H1 (cell line): ENCODE measurements around the gene DPH5. TPM values are rescaled to one million over a fixed set of nuclear protein-coding genes. Genes with fewer than 3 reads are reported as not detected.

Experiments used
- CTCF ChIA-PET: fragments of 300-600 bp; sonication (Branson Sonifier 250); formaldehyde crosslinking; loops from one replicate; lab custom pipeline; 2021; ENCODE audit not compliant: partially characterized antibody; lab: Charles Lee
- POLR2A ChIA-PET: fragments of 300-600 bp; sonication (Branson Sonifier 250); formaldehyde crosslinking; loops from one replicate; lab custom pipeline; 2021; ENCODE audit warnings: inconsistent platforms; ENCODE audit not compliant: partially characterized antibody; lab: Charles Lee
- DNase-seq, 2 experiments: peaks; one replicate each; pipeline versions ENCODE4 v3.0.0 to v3.0.0-alpha.2; 2010 to 2022; ENCODE audit warnings: low spot score in 2 of 2, low read depth in 1 of 2, mixed read lengths in 1 of 2
- FAIRE-seq: peaks from 2 replicates; lab custom pipeline; 2011; peaks lifted over from hg19 to GRCh38; lab: Jason Lieb, UNC
- H2AFZ ChIP-seq: 2 replicates; pipeline ENCODE4 v1.8.1; 2012; ENCODE audit warnings: low read length, inconsistent platforms
- H2AK5ac ChIP-seq: 2 replicates; pipeline ENCODE4 v1.6.1; 2013; ENCODE audit warnings: low read depth, low read length
- H2BK120ac ChIP-seq: replicated peaks from 2 replicates; pipeline ENCODE3; 2013; ENCODE audit warnings: low read depth, low read length, inconsistent platforms
- H2BK12ac ChIP-seq: 2 replicates; pipeline ENCODE4 v1.6.1; 2013; ENCODE audit warnings: low read depth, low read length
- H2BK15ac ChIP-seq: 2 replicates; pipeline ENCODE4 v1.6.1; 2013; ENCODE audit warnings: low read length
- H2BK20ac ChIP-seq: 2 replicates; pipeline ENCODE4 v1.6.1; 2013; ENCODE audit warnings: low read length
- H2BK5ac ChIP-seq: 2 replicates; pipeline ENCODE4 v1.6.1; 2013; ENCODE audit warnings: low read depth, low read length
- H3K14ac ChIP-seq: 2 replicates; pipeline ENCODE4 v1.6.1; 2013; ENCODE audit warnings: inconsistent platforms; ENCODE audit not compliant: insufficient read length
- H3K18ac ChIP-seq: 2 replicates; pipeline ENCODE4 v1.6.1; 2013; ENCODE audit warnings: low read length; ENCODE audit errors: extremely low read depth
- H3K23ac ChIP-seq: 2 replicates; pipeline ENCODE4 v1.6.1; 2013; ENCODE audit warnings: inconsistent platforms; ENCODE audit not compliant: insufficient read length
- H3K23me2 ChIP-seq: 2 replicates; pipeline ENCODE4 v1.6.1; 2013; ENCODE audit warnings: low read depth, low read length
- H3K27ac ChIP-seq: 2 replicates; pipeline ENCODE4 v1.6.1; 2011; ENCODE audit warnings: low read depth, low read length, inconsistent platforms
- H3K27me3 ChIP-seq, 4 experiments: replicated peaks in 1 of 4; 1 replicate in 1 of 4; 2 replicates in 3 of 4; pipeline versions ENCODE4 v1.6.1 to v1.8.1; 2011 to 2013; ENCODE audit warnings: low read length in 3 of 4, mild to moderate bottlenecking in 3 of 4, inconsistent platforms in 2 of 4, mixed read lengths in 2 of 4, moderate library complexity in 1 of 4; ENCODE audit not compliant: control insufficient read depth in 3 of 4, insufficient read depth in 3 of 4; ENCODE audit errors: extremely low read depth in 1 of 4
- H3K36me3 ChIP-seq, 4 experiments: 2 replicates each; pipeline versions ENCODE4 v1.6.1 to v1.8.1; 2011 to 2013; ENCODE audit warnings: mild to moderate bottlenecking in 4 of 4, low read length in 3 of 4, moderate library complexity in 2 of 4, control low read depth in 1 of 4, inconsistent platforms in 1 of 4; ENCODE audit not compliant: insufficient read depth in 4 of 4, control insufficient read depth in 2 of 4
- H3K4ac ChIP-seq: replicated peaks from 2 replicates; pipeline ENCODE3; 2013; ENCODE audit warnings: low read length, low read depth, mixed read lengths, inconsistent platforms; ENCODE audit not compliant: insufficient read length
- H3K4me1 ChIP-seq, 4 experiments: replicated peaks in 1 of 4; 1 replicate in 1 of 4; 2 replicates in 3 of 4; pipeline versions ENCODE4 v1.6.1 to v1.8.1; 2011 to 2013; ENCODE audit warnings: low read length in 3 of 4, inconsistent platforms in 2 of 4, mixed read lengths in 1 of 4; ENCODE audit not compliant: insufficient read depth in 4 of 4, control insufficient read depth in 3 of 4
- H3K4me2 ChIP-seq, 2 experiments: 2 replicates each; pipeline versions ENCODE4 v1.6.1 to v1.8.1; 2011 to 2013; ENCODE audit warnings: low read depth in 2 of 2, low read length in 2 of 2, control low read depth in 1 of 2, inconsistent platforms in 1 of 2, mild to moderate bottlenecking in 1 of 2; ENCODE audit not compliant: insufficient read depth in 1 of 2
- H3K4me3 ChIP-seq, 4 experiments: fragments of 200-600, 300-600 bp in 1 of 4; sonication (generic), shearing (Covaris generic), sonication (Bioruptor Twin) in 1 of 4; 2 replicates each; pipeline versions ENCODE4 v1.5.1 to v1.8.1; 2011 to 2016; ENCODE audit warnings: low read length in 4 of 4, low read depth in 3 of 4, control low read depth in 2 of 4, inconsistent platforms in 2 of 4, mild to moderate bottlenecking in 2 of 4, mixed read lengths in 1 of 4, moderate library complexity in 1 of 4; ENCODE audit not compliant: insufficient read depth in 2 of 4; ENCODE audit errors: extremely low read depth in 1 of 4
- H3K56ac ChIP-seq: replicated peaks from 2 replicates; pipeline ENCODE3; 2013; ENCODE audit warnings: low read depth, mild to moderate bottlenecking, mixed read lengths, low read length, inconsistent platforms; ENCODE audit not compliant: insufficient read length
- H3K79me1 ChIP-seq: 2 replicates; pipeline ENCODE4 v1.6.1; 2013; ENCODE audit warnings: low read depth, low read length, control low read depth
- H3K79me2 ChIP-seq, 2 experiments: 2 replicates each; pipeline versions ENCODE4 v1.6.1 to v1.8.1; 2012 to 2013; ENCODE audit warnings: low read length in 2 of 2, mild to moderate bottlenecking in 2 of 2, inconsistent platforms in 1 of 2; ENCODE audit not compliant: insufficient read depth in 2 of 2, control insufficient read depth in 1 of 2
- H3K9ac ChIP-seq, 4 experiments: replicated peaks in 1 of 4; 1 replicate in 1 of 4; 2 replicates in 3 of 4; pipeline versions ENCODE4 v1.6.1 to v1.8.1; 2011 to 2013; ENCODE audit warnings: low read depth in 3 of 4, low read length in 3 of 4, control low read depth in 2 of 4, mild to moderate bottlenecking in 2 of 4, moderate library complexity in 2 of 4, inconsistent platforms in 1 of 4; ENCODE audit errors: extremely low read depth in 1 of 4
- H3K9me3 ChIP-seq, 2 experiments: 2 replicates each; pipeline versions ENCODE4 v1.6.1 to v1.8.1; 2012 to 2013; ENCODE audit warnings: mild to moderate bottlenecking in 2 of 2, moderate library complexity in 2 of 2, control low read depth in 1 of 2, inconsistent platforms in 1 of 2, low read depth in 1 of 2, low read length in 1 of 2, mixed read lengths in 1 of 2; ENCODE audit not compliant: insufficient read depth in 2 of 2
- H4K20me1 ChIP-seq, 2 experiments: replicated peaks in 1 of 2; 2 replicates each; pipeline versions ENCODE3 to v1.8.1; 2011 to 2013; ENCODE audit warnings: inconsistent platforms in 2 of 2, low read length in 2 of 2, mild to moderate bottlenecking in 1 of 2; ENCODE audit not compliant: insufficient read depth in 2 of 2, control insufficient read depth in 1 of 2
- H4K5ac ChIP-seq: 2 replicates; pipeline ENCODE4 v1.6.1; 2013; ENCODE audit warnings: low read length, low read depth, mixed read lengths, inconsistent platforms; ENCODE audit not compliant: insufficient read length
- H4K8ac ChIP-seq: 2 replicates; pipeline ENCODE4 v1.8.0; 2013; ENCODE audit warnings: mild to moderate bottlenecking, moderate library complexity, low read length, inconsistent platforms; ENCODE audit not compliant: insufficient read depth; ENCODE audit errors: extremely low read depth
- H4K91ac ChIP-seq: replicated peaks from 2 replicates; pipeline ENCODE3; 2013; ENCODE audit warnings: low read length, mixed read lengths, inconsistent platforms; ENCODE audit not compliant: insufficient read length
- ATF3 ChIP-seq: IDR thresholded peaks from 2 replicates; pipeline ENCODE4 v1.6.1; 2011; ENCODE audit warnings: low read depth, mild to moderate bottlenecking, low read length; ENCODE audit not compliant: insufficient read depth
- CREB1 ChIP-seq: IDR thresholded peaks from 2 replicates; pipeline ENCODE4 v1.6.1; 2012; ENCODE audit warnings: inconsistent platforms
- CTBP2 ChIP-seq: IDR thresholded peaks from 2 replicates; pipeline ENCODE4 v1.7.0; 2011; ENCODE audit warnings: borderline replicate concordance, mild to moderate bottlenecking, moderate library complexity, mixed read lengths, low read length; ENCODE audit not compliant: insufficient read depth, insufficient read length
- E2F6 ChIP-seq: IDR thresholded peaks from 2 replicates; pipeline ENCODE4 v1.6.1; 2012; ENCODE audit warnings: inconsistent platforms
- EZH2 ChIP-seq: fragments of 200-600 bp; sonication (generic); IDR thresholded peaks from 2 replicates; pipeline ENCODE4 v1.7.1; 2012; ENCODE audit warnings: low read depth, mild to moderate bottlenecking, moderate library complexity, low read length, inconsistent platforms; ENCODE audit not compliant: severe bottlenecking
- HDAC6 ChIP-seq: IDR thresholded peaks from one replicate; pipeline ENCODE4 v1.7.1; 2012; ENCODE audit warnings: low read depth, mild to moderate bottlenecking, inconsistent platforms, low read length, moderate library complexity
- JUN ChIP-seq: IDR thresholded peaks from 2 replicates; pipeline ENCODE4 v1.6.1; 2011; ENCODE audit warnings: low read depth, mild to moderate bottlenecking, improper control_type of control experiment, low read length
- SIX5 ChIP-seq: IDR thresholded peaks from 2 replicates; pipeline ENCODE4 v1.6.1; 2011; ENCODE audit warnings: mild to moderate bottlenecking, low read depth, low read length
- SP4 ChIP-seq: IDR thresholded peaks from 2 replicates; pipeline ENCODE4 v1.6.1; 2012; ENCODE audit warnings: low read length, inconsistent platforms
- TAF7 ChIP-seq: optimal IDR thresholded peaks from 2 replicates; pipeline ENCODE3; 2011; ENCODE audit warnings: low read depth, mild to moderate bottlenecking, inconsistent platforms, low read length, moderate library complexity, borderline replicate concordance
- TCF12 ChIP-seq: IDR thresholded peaks from 2 replicates; pipeline ENCODE4 v1.6.1; 2011; ENCODE audit warnings: low read depth, mild to moderate bottlenecking, low read length
- WGBS, 2 experiments: shearing (Covaris generic) in 1 of 2; methylation state at CpG; one replicate each; pipeline versions ENCODE4 v1.1.6 to v1.1.7; 2013 to 2015; ENCODE audit warnings: low lambda C conversion rate in 2 of 2, mixed read lengths in 2 of 2, inconsistent platforms in 1 of 2, low coverage in 1 of 2, missing lambda C conversion rate in 1 of 2; ENCODE audit not compliant: insufficient replicate concordance in 2 of 2, insufficient coverage in 1 of 2, insufficient read length in 1 of 2; ENCODE audit errors: extremely low coverage in 1 of 2, missing lambda C conversion rate in 1 of 2; 5-methylcytosine and 5-hydroxymethylcytosine counted together
- polyA plus RNA-seq, 7 experiments: library from polyadenylated mRNA; depleted of rRNA in 3 of 7; stranded (reverse) in 5 of 7; unstranded in 2 of 7; fragments of >200 nt in 5 of 7; fragments of 200-250 nt in 2 of 7; gene quantifications; 1 replicate in 5 of 7; 2 replicates in 1 of 7; 4 replicates in 1 of 7; pipeline versions ENCODE4 v1.2.1 to v1.2.3, GENCODE V29; 2011 to 2013; ENCODE audit warnings: missing spikeins in 2 of 7, mixed read lengths in 2 of 7
- total RNA-seq: library from RNA; stranded (reverse); fragmentation: NEBNext Ultra II Directional; extraction: Animal tissue kit (Norgen Biotek cat#: 25700); gene quantifications from 2 replicates; pipeline ENCODE4 v1.2.1, GENCODE V29; 2021

DPH5 gene
- total and polyA plus RNA-seq, 2 of the 8 experiments (the other 6 are each of a cell fraction or from before 2014, with no cell fraction given), result 67.7 to 106 TPM

- no peak overlapping the region for H2BK15ac ChIP-seq
- no peak overlapping the region for H3K4me3 ChIP-seq
- H2AFZ ChIP-seq, result no peak overlapping the region
- H4K8ac ChIP-seq, result no peak overlapping the region
- H3K9ac ChIP-seq, result no peak overlapping the region
- no peak overlapping the region for H3K27ac ChIP-seq
- no peak overlapping the region for H3K56ac ChIP-seq
- no peak overlapping the region for H4K5ac ChIP-seq
- H3K18ac ChIP-seq, result no peak overlapping the region
- POLR2A ChIA-PET, result interaction anchor here (1.2 kb wide), 1 partner anchor 10 kb away, joined by 4 read pairs; no protein-coding TSS in a partner anchor
- no peak overlapping the region for H3K4ac ChIP-seq
- no peak overlapping the region for H2BK20ac ChIP-seq
- H3K9me3 ChIP-seq, result no peaks in the 10 kb centered on the region
- H2AK5ac ChIP-seq, result no peak overlapping the region
- H3K4me1 ChIP-seq, result peaks cover 0 to 7% (median 0%) of the 10 kb centered on the region in 4 experiments; a peak in 1 of 7 replicates
- H3K27me3 ChIP-seq, result no peaks in the 10 kb centered on the region
- no peak overlapping the region for H3K14ac ChIP-seq
- H3K23me2 ChIP-seq, result no peaks in the 10 kb centered on the region
- H3K79me1 ChIP-seq, result no peaks in the 10 kb centered on the region
- no peak overlapping the region for H3K23ac ChIP-seq
- no peak overlapping the region for H3K4me2 ChIP-seq
- CTCF ChIA-PET, result interaction anchor here (1.2 kb wide), 1 partner anchor 11 kb away, joined by 5 read pairs; no protein-coding TSS in a partner anchor
- no peak overlapping the region for H2BK120ac ChIP-seq
- H4K91ac ChIP-seq, result no peak overlapping the region
- no peak overlapping the region for H2BK12ac ChIP-seq
- WGBS, 2 experiments, result 93% methylated on average over 1 of the region's 1 CpG; no CpG with 5 or more reads in 1 of the 2 experiments
- H3K79me2 ChIP-seq, result no peaks in the 10 kb centered on the region
- H4K20me1 ChIP-seq, result no peaks in the 10 kb centered on the region
- no peak overlapping the region for H2BK5ac ChIP-seq
- peaks cover 0 to 20% (median 4%) of the 10 kb centered on the region in 4 experiments; a peak in 3 of 8 replicates for H3K36me3 ChIP-seq
- FAIRE-seq (no peak), DNase-seq (no peak)
- TF ChIP-seq ATF3, result no peak
- no peak for TF ChIP-seq EZH2
- TF ChIP-seq TCF12, result no peak
- TF ChIP-seq TAF7, result no peak
- TF ChIP-seq E2F6, result no peak
- no peak for TF ChIP-seq CREB1
- no peak for TF ChIP-seq SP4
- no peak for TF ChIP-seq HDAC6
- no peak for TF ChIP-seq JUN
- no peak for TF ChIP-seq SIX5
- TF ChIP-seq CTBP2, result no peak
Measured at GRCh38 chr1:100976936-100977335, 48.6 kb downstream of the DPH5 start.
